NCI-H146 treated with DMSO at 0.1 percent for 48 hours (cell line): ENCODE data around the gene VPS13A.

ENCODE experiments used
- DNase-seq: peaks from one replicate; lab custom pipeline; 2025; ENCODE audit not compliant: unreplicated experiment; lab: John Stamatoyannopoulos, UW

Gene VPS13A

GRCh38 chr9:77454663-77455062, 277.3 kb downstream of the VPS13A start:
- DNase-seq, result no peak

GRCh38 chr9:77455312-77455927, 278.1 kb downstream of the VPS13A start:
- DNase-seq, result no peak

DNA sequence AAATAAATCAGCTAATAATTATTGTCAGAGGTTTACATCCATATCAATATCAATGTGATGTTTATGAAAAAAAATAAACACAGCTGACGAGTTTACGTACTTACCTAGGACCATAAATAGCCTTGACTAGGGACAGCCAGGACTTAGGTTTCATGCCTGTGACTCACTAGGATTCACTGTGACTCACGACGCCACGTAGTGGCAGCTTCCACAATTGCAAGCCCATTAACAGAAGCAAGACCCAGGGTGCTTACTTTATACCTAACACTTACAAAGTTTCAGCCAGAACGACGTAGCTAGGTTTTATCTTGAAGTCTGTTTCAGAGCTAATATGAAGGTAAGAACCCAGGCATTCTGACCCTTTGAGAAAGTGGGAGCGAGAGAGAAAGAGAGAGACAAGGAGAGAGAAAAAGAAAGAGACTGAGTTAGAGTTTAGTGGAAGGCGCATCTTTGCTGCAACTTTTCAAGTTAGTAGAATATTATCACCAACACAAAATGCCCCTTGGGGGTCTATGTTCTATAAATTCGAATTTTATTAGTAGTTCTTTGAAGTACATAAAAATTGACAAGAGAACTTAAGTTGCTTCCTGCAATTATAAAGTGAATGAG, 279.6 kb downstream of the VPS13A start:
- peak; percentile 12 for DNase-seq

DNA sequence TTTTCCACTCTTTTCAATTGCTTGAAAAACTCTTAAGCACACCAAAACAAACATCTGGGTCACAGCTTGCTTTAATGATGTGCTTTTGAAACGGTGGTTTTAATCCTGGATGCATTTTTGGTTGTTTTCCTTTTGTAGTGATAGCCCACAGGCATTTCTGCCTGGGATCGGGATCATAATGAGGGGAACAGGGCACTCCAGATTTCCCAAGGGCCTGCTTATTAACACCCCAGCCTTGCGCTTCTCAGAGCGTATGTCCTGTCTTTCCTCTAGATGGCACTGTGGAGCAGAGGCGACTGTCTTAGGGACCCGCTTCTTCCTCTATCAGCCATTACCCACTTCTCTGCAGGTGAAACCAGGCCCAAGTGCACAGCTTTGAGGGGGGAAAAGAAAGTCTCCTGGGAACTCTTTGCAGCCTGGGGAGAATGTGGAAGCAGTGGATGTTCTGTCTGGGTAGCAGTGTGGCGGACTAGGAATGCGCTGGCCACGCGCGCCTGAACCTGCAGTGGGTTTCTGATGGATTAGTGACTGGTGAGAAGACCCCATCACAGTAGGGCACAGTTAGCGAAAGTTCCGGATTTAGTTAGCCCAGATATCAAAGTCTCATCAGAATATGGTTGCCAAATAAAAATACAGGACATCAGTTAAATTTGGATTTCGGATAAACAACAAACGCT, 280.7 kb downstream of the VPS13A start:
- DNase-seq, result peak; percentile 5

- no peak for DNase-seq
Observed at GRCh38 chr9:77460938-77461337, 283.6 kb downstream of the VPS13A start.

- DNase-seq, result no peak
Observed at GRCh38 chr9:77462066-77462465, 284.7 kb downstream of the VPS13A start.

GRCh38 chr9:77463151-77463550, 285.8 kb downstream of the VPS13A start:
- no peak for DNase-seq

GRCh38 chr9:77464661-77465060, 287.3 kb downstream of the VPS13A start:
- no peak for DNase-seq

DNA sequence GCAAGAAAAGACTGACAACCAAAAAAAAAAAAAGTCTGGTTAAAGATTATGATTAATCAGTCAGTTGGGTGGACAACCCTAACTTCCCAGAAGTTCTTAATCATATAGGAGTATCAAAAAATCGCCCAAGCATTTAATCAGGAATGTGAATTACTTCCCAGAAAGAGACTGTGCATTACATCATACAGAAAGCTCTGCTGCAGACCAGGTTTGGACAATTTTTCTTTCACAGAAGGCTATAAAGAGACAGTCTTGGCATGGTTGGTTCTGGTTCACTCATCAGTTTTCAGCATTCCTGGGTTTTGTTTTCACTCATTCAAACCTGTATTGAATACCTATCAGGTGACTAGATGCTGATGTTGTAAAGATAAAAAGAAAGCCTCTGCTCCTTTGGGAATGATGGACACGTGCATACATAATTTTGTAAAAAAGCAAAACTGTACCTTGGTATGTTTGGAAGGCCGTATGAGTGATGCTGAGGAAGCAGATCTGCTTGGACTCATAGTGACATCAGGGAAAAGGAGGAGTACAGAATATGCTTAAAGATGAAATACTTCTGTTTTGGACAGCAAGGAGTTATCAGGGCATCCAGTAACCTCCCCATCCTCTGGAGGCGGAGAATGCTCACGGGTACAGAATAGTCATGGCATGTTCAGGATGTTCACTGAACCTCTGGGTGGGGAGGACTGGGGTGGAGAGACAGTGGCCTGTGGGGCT, 292.3 kb downstream of the VPS13A start:
- DNase-seq, result no peak
